Measurements from ENCODE around the gene SCNN1A.

The SCNN1A gene

DNA sequence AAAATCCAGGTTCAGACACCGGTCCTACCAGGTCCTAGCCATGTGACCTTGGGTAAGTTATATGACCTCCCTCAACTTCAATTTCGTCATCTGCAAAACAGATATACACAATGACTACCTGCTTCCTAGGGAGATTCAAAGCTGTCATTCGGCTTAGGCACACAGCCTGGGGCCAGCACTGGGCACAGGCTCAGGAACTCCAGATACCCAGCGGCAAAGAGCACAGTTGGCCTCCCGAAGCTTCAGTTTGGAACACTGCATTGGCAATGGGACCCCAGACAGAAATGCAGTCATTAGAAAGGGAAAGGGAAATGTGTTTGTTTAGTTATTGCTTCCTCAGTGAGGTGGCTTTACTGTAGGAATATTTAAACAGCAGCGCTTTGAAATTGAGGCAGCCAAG is 53.5 kb downstream of the SCNN1A start:
- Histone ChIP-seq H3K4me1 (ENCODE audit: control insufficient read depth in 5 of 5, insufficient read depth in 5 of 5, low read length in 5 of 5) (peaks cover 16 to 60% (median 52%) of the 10 kb centered on the region in 5 donors), H3K9ac (ENCODE audit: low read length in 5 of 5) (peak overlapping the region in 1 of 5 donors; percentile 50), H3K4me3 (ENCODE audit: low read depth in 1 of 5, low read length in 5 of 5) (no peak overlapping the region), H3K36me3 (ENCODE audit: control insufficient read depth in 5 of 5, insufficient read depth in 5 of 5, low read length in 5 of 5) (peaks cover 0 to 41% (median 28%) of the 10 kb centered on the region in 5 donors), H3K9me3 (ENCODE audit: control insufficient read depth in 5 of 5, low read length in 5 of 5) (no peaks in the 10 kb centered on the region), H3K27me3 (ENCODE audit: control insufficient read depth in 5 of 5, insufficient read depth in 4 of 5, low read length in 5 of 5) (no peaks in the 10 kb centered on the region), H3K27ac (ENCODE audit: low read depth, low read length) (peak overlapping the region; percentile 98)

DNA sequence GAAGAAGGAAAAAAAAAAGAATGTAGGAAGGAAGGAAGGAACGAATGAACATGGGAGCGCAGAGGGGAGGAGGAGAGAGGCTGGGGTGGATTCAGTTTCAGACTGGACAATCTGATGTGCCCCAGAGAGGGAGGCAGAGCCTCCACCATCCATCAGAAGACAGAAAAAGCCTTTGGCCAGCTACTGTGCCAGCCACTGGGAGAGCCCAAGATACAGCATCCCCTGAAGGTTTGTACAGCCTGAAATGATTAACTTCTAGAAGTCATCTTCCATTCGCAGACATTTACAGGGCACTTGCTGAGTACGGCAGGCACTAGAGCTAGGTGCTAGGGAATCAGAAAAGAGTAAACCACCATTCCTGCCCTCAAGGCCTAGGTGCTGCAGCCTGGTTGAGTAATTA is 55.9 kb downstream of the SCNN1A start:
- H3K36me3 ChIP-seq (ENCODE audit: control insufficient read depth in 5 of 5, insufficient read depth in 5 of 5, low read length in 5 of 5), result peaks cover 0 to 40% (median 30%) of the 10 kb centered on the region in 5 donors

DNA sequence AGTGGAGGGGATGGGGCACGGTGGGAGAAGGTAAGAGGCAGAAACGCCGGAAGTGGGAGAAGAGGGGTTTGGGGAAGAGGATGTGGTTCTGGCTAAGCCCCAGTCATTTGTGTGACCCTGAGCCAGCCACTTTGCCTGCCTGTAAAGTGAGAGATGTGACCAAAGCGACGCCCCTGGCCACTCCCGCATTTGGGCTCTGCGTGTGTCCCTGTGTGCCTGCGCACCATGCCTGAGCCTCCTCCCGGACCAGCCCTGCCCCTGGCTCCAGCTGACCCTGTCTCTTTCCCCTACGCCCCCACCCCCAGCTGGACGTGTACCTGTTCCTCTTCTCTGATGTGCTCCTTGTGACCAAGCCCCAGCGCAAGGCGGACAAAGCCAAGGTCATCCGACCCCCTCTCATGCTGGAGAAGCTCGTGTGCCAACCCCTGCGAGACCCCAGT is 56.9 kb downstream of the SCNN1A start:
- Histone ChIP-seq H3K36me3 (ENCODE audit: control insufficient read depth in 5 of 5, insufficient read depth in 5 of 5, low read length in 5 of 5) (peaks cover 0 to 40% (median 30%) of the 10 kb centered on the region in 5 donors), H3K9ac (ENCODE audit: low read length in 5 of 5) (no peak overlapping the region), H3K9me3 (ENCODE audit: control insufficient read depth in 5 of 5, low read length in 5 of 5) (no peaks in the 10 kb centered on the region), H3K27ac (ENCODE audit: low read depth, low read length) (no peak overlapping the region), H3K4me3 (ENCODE audit: low read depth in 1 of 5, low read length in 5 of 5) (no peak overlapping the region), H3K27me3 (ENCODE audit: control insufficient read depth in 5 of 5, insufficient read depth in 4 of 5, low read length in 5 of 5) (no peaks in the 10 kb centered on the region), H3K4me1 (ENCODE audit: control insufficient read depth in 5 of 5, insufficient read depth in 5 of 5, low read length in 5 of 5) (peaks cover 7 to 62% (median 57%) of the 10 kb centered on the region in 5 donors)

More for the DNA sequence above, 55.9 kb downstream of the SCNN1A start:
- H3K27me3 ChIP-seq (ENCODE audit: control insufficient read depth in 5 of 5, insufficient read depth in 4 of 5, low read length in 5 of 5), result no peaks in the 10 kb centered on the region
- H3K4me3 ChIP-seq (ENCODE audit: low read depth in 1 of 5, low read length in 5 of 5), result no peak overlapping the region
- H3K4me1 ChIP-seq (ENCODE audit: control insufficient read depth in 5 of 5, insufficient read depth in 5 of 5, low read length in 5 of 5), result peaks cover 12 to 61% (median 55%) of the 10 kb centered on the region in 5 donors
- no peak overlapping the region for H3K9ac ChIP-seq (ENCODE audit: low read length in 5 of 5)
- H3K27ac ChIP-seq (ENCODE audit: low read depth, low read length), result no peak overlapping the region
- H3K9me3 ChIP-seq (ENCODE audit: control insufficient read depth in 5 of 5, low read length in 5 of 5), result no peaks in the 10 kb centered on the region

DNA sequence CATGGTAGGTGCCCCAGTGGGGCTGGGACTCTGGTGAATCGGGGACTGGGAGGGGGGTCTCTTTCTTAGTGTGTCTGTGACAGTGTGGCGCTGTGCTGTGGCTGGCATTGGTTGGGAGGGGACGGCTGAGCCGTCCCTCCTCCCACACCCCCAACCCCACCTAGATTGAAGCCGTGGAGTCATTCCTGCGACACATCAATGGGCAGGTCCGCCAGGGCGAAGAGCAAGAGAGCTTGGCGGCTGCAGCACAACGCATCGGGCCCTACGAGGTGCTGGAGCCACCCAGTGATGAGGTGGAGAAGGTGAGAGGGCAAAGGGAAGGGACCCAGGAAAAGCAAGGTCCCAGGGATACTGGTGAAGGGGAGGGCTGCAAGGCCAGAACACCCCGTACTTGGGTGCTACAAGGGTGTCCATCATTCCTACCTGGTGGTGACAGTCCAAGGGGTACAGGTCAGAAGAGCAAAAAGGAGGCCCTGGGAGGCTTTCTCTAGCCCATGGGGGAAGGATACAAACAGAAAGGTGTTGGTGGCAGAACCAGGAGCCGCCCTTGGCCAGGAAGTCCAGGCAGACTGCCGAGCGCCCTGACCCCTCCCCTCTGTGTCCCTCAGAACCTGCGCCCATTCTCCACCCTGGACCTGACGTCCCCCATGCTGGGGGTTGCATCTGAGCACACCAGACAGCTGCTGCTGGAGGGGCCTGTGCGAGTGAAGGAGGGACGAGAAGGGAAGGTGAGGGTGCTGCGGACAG is 57.5 kb downstream of the SCNN1A start:
- H3K9ac ChIP-seq (ENCODE audit: low read length in 5 of 5), result no peak overlapping the region
- H3K27ac ChIP-seq (ENCODE audit: low read depth, low read length), result peak overlapping the region; percentile 99
- H3K9me3 ChIP-seq (ENCODE audit: control insufficient read depth in 5 of 5, low read length in 5 of 5), result no peaks in the 10 kb centered on the region
- peaks cover 0 to 3% (median 0%) of the 10 kb centered on the region in 5 donors for H3K27me3 ChIP-seq (ENCODE audit: control insufficient read depth in 5 of 5, insufficient read depth in 4 of 5, low read length in 5 of 5)
- H3K36me3 ChIP-seq (ENCODE audit: control insufficient read depth in 5 of 5, insufficient read depth in 5 of 5, low read length in 5 of 5), result peaks cover 0 to 40% (median 30%) of the 10 kb centered on the region in 5 donors
- H3K4me1 ChIP-seq (ENCODE audit: control insufficient read depth in 5 of 5, insufficient read depth in 5 of 5, low read length in 5 of 5), result peaks cover 10 to 62% (median 57%) of the 10 kb centered on the region in 5 donors
- no peak overlapping the region for H3K4me3 ChIP-seq (ENCODE audit: low read depth in 1 of 5, low read length in 5 of 5)

DNA sequence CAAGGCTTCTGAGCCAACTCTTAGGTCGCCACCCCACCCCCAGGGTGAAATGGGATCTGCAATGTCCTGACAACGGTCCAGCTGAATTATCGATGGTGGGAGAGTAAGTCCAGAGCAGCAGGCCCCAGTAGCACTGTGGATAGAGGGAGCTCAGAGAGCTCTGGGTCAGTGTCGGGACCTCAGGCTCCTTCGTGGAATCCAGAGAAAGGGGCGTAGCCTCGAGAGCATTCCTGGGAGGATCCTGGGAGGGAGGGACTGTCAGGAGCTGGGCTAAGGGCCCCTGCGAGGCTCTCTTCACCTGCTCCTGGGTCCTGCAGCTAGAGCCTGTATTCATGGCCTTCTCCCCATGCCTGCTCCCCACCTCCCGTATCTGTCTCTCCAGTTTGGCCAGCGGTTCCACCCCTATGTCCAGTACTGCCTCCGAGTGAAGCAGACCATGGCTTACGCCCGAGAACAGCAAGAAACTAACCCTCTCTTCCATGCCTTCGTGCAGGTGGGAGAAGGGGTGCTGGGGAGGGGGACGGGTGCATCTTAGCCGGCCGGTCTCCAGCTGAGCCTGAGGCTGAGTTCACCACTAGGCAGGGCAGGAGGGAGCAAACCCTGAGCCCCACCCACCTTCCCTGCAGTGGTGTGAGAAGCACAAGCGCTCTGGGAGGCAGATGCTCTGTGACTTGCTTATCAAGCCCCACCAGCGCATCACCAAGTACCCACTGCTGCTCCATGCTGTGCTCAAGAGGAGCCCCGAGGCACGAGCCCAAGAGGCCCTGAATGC is 58.3 kb downstream of the SCNN1A start:
- peaks cover 14 to 62% (median 56%) of the 10 kb centered on the region in 5 donors for H3K4me1 ChIP-seq (ENCODE audit: control insufficient read depth in 5 of 5, insufficient read depth in 5 of 5, low read length in 5 of 5)
- H3K9me3 ChIP-seq (ENCODE audit: control insufficient read depth in 5 of 5, low read length in 5 of 5), result no peaks in the 10 kb centered on the region
- peak overlapping the region in 2 of 5 donors; percentile 3 to 21 for H3K9ac ChIP-seq (ENCODE audit: low read length in 5 of 5)
- no peak overlapping the region for H3K4me3 ChIP-seq (ENCODE audit: low read depth in 1 of 5, low read length in 5 of 5)
- peak overlapping the region; percentile 99 for H3K27ac ChIP-seq (ENCODE audit: low read depth, low read length)
- peaks cover 0 to 40% (median 30%) of the 10 kb centered on the region in 5 donors for H3K36me3 ChIP-seq (ENCODE audit: control insufficient read depth in 5 of 5, insufficient read depth in 5 of 5, low read length in 5 of 5)
- H3K27me3 ChIP-seq (ENCODE audit: control insufficient read depth in 5 of 5, insufficient read depth in 4 of 5, low read length in 5 of 5), result peaks cover 0 to 3% (median 0%) of the 10 kb centered on the region in 5 donors

DNA sequence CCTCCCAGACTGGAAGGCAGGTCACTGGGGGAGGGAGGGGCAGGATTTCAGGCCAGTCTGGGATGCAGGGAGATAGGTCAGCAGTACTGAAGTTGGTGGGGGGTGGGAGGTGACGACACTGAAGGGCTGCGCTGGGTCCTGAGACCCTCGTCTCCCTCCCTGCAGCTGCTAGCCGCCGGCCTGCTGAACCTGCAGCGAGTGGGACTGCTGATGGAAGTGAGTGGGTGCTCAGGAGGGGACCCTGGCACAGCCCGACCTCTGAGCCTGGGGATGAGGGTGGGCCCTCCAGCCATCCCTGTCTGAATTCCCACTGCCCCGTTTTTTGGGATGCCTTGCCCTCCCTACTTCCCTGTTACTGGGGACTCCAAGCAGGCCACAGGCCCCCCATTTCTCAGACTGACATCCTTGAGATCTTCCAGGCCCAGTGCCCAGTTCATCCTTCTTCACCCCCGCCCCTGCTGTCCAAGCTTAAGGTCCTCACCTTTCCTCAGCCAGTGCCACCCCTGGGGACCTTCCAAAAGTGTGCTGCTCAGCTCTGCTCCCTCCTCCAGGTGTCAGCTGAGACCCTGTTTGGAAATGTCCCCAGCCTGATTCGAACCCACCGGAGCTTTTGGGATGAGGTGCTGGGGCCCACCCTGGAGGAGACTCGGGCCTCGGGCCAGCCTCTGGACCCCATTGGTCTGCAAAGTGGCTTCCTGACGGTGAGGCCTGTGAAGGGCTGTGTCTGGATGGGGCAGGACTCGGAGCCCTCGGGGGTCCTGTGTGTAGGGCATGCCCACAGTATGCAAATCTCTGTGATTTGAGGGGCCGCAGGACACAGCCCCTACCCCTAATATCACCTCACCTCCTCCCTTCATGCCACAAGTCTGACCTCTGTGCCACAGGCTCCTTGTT is 59.4 kb downstream of the SCNN1A start:
- Histone ChIP-seq H3K27me3 (ENCODE audit: control insufficient read depth in 5 of 5, insufficient read depth in 4 of 5, low read length in 5 of 5) (peaks cover 0 to 3% (median 0%) of the 10 kb centered on the region in 5 donors), H3K36me3 (ENCODE audit: control insufficient read depth in 5 of 5, insufficient read depth in 5 of 5, low read length in 5 of 5) (peaks cover 0 to 38% (median 30%) of the 10 kb centered on the region in 5 donors), H3K4me1 (ENCODE audit: control insufficient read depth in 5 of 5, insufficient read depth in 5 of 5, low read length in 5 of 5) (peaks cover 11 to 62% (median 59%) of the 10 kb centered on the region in 5 donors), H3K9ac (ENCODE audit: low read length in 5 of 5) (peak overlapping the region in 2 of 5 donors; percentile 3 to 21), H3K27ac (ENCODE audit: low read depth, low read length) (peak overlapping the region; percentile 99), H3K4me3 (ENCODE audit: low read depth in 1 of 5, low read length in 5 of 5) (no peak overlapping the region), H3K9me3 (ENCODE audit: control insufficient read depth in 5 of 5, low read length in 5 of 5) (no peaks in the 10 kb centered on the region)

DNA sequence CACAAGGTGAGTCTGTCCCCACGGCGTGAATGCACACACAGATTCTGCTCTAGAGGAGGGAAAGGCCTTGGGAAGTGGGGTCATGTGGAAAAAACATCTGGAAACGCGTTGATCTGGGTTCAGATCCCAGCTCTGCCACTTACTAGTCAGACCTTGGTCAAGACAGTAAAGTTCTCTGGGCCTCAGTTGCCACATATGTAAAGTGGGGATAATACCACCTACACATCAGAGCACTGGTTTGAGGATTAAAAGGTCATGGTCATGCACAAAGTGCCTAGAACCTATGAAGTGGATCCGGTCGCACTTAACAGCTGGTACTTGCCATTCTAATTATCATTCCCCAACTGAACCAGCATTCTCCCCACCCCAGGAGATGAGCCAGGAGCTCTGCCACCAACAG is 60.2 kb downstream of the SCNN1A start:
- Histone ChIP-seq H3K4me1 (ENCODE audit: control insufficient read depth in 5 of 5, insufficient read depth in 5 of 5, low read length in 5 of 5) (peaks cover 11 to 70% (median 61%) of the 10 kb centered on the region in 5 donors), H3K9me3 (ENCODE audit: control insufficient read depth in 5 of 5, low read length in 5 of 5) (no peaks in the 10 kb centered on the region), H3K27ac (ENCODE audit: low read depth, low read length) (peak overlapping the region; percentile 99), H3K4me3 (ENCODE audit: low read depth in 1 of 5, low read length in 5 of 5) (no peak overlapping the region), H3K36me3 (ENCODE audit: control insufficient read depth in 5 of 5, insufficient read depth in 5 of 5, low read length in 5 of 5) (peaks cover 0 to 34% (median 29%) of the 10 kb centered on the region in 5 donors), H3K27me3 (ENCODE audit: control insufficient read depth in 5 of 5, insufficient read depth in 4 of 5, low read length in 5 of 5) (peaks cover 0 to 3% (median 0%) of the 10 kb centered on the region in 5 donors), H3K9ac (ENCODE audit: low read length in 5 of 5) (peak overlapping the region in 2 of 5 donors; percentile 4 to 54)

DNA sequence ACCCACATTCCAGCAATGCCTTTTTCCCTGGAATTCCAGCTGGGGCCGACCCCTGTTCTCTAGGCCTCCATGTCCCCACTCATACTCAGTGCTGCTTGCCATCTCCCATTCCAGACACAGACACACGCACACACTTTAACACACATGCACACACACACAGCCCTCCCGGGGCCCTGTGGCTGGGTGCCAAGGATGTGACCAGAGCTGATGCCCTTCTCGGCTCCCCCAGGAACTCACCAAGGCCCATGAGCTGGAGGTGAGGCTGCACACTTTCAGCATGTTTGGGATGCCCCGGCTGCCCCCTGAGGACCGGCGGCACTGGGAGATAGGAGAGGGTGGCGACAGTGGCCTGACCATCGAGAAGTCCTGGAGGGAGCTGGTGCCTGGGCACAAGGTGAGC is 60.6 kb downstream of the SCNN1A start:
- peak overlapping the region; percentile 99 for H3K27ac ChIP-seq (ENCODE audit: low read depth, low read length)
- H3K36me3 ChIP-seq (ENCODE audit: control insufficient read depth in 5 of 5, insufficient read depth in 5 of 5, low read length in 5 of 5), result peaks cover 0 to 33% (median 25%) of the 10 kb centered on the region in 5 donors
- H3K9ac ChIP-seq (ENCODE audit: low read length in 5 of 5), result peak overlapping the region in 2 of 5 donors; percentile 4 to 92
- no peaks in the 10 kb centered on the region for H3K9me3 ChIP-seq (ENCODE audit: control insufficient read depth in 5 of 5, low read length in 5 of 5)
- H3K27me3 ChIP-seq (ENCODE audit: control insufficient read depth in 5 of 5, insufficient read depth in 4 of 5, low read length in 5 of 5), result peaks cover 0 to 3% (median 0%) of the 10 kb centered on the region in 5 donors
- no peak overlapping the region for H3K4me3 ChIP-seq (ENCODE audit: low read depth in 1 of 5, low read length in 5 of 5)
- peaks cover 11 to 74% (median 65%) of the 10 kb centered on the region in 5 donors for H3K4me1 ChIP-seq (ENCODE audit: control insufficient read depth in 5 of 5, insufficient read depth in 5 of 5, low read length in 5 of 5)

DNA sequence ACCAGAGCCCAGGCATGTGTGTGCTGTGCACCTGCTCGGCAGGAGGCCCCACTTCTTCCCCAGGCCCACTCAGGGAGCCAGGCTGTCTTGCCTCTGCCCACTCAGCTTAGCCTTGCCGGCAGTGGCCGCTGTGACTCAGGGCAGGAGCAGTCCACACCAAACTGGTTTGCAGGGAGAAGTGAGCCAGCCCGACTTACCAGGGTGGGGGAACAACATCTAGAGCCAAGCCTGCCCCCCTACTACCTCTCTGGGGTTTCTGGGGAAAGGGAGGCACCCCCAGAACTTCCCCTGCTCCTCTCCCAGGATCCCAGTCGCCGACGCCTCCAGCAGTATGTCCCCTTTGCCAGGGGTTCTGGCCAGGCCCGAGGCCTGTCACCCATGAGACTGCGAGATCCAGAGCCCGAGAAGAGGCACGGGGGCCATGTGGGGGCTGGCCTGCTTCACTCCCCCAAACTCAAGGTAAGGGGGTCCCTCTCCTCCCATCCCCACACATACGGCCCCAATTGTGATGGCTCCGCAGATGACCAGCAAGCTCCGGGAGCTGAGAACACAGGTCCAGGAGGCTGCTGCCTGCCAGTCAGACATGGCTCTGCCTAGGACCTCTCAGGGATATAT is 61.9 kb downstream of the SCNN1A start:
- Histone ChIP-seq H3K9ac (ENCODE audit: low read length in 5 of 5) (peak overlapping the region in 3 of 5 donors; percentile 18 to 92 (median 63)), H3K4me3 (ENCODE audit: low read depth in 1 of 5, low read length in 5 of 5) (peak overlapping the region in 2 of 5 donors; percentile 4 to 18), H3K9me3 (ENCODE audit: control insufficient read depth in 5 of 5, low read length in 5 of 5) (no peaks in the 10 kb centered on the region), H3K27me3 (ENCODE audit: control insufficient read depth in 5 of 5, insufficient read depth in 4 of 5, low read length in 5 of 5) (peaks cover 0 to 3% (median 0%) of the 10 kb centered on the region in 5 donors), H3K4me1 (ENCODE audit: control insufficient read depth in 5 of 5, insufficient read depth in 5 of 5, low read length in 5 of 5) (peaks cover 11 to 74% (median 65%) of the 10 kb centered on the region in 5 donors), H3K36me3 (ENCODE audit: control insufficient read depth in 5 of 5, insufficient read depth in 5 of 5, low read length in 5 of 5) (peaks cover 0 to 26% (median 16%) of the 10 kb centered on the region in 5 donors), H3K27ac (ENCODE audit: low read depth, low read length) (peak overlapping the region; percentile 99)

Data from subcutaneous abdominal adipose tissue (tissue), 5 donors.